Coronary artery (tissue), 2 donors: ENCODE data around the gene PTPRD.
"Not testable (repeated sequence)": the region's sequence is repeated elsewhere in the genome, so short reads cannot be mapped to it uniquely, and the experiment has no call there.

Source experiments
- DNase-seq: peaks from one replicate; pipeline ENCODE4 v3.0.0-alpha.2; 2017; ENCODE audit warnings: low spot score
- H3K27ac ChIP-seq, 2 donors: fragments of 200-600 bp; sonication (generic); one replicate each; pipeline ENCODE4 v1.5.1; 2016 to 2019
- H3K4me3 ChIP-seq: fragments of 200-600 bp; sonication (generic); 2 replicates; pipeline ENCODE4 v1.5.1; 2016; ENCODE audit warnings: mild to moderate bottlenecking, moderate library complexity
- TF ChIP-seq, protein P1 (sequence below): fragments of 200-600 bp; sonication (generic); IDR thresholded peaks from one replicate; pipeline ENCODE4 v1.5.1; 2019; ENCODE audit warnings: antibody characterized with exemption

The PTPRD gene

GRCh38 chr9:9112001-9112720, 1500.6 kb downstream of the PTPRD start:
- H3K4me3 ChIP-seq, result no peak overlapping the region
- no peak overlapping the region for H3K27ac ChIP-seq
- TF ChIP-seq, protein P1, sequence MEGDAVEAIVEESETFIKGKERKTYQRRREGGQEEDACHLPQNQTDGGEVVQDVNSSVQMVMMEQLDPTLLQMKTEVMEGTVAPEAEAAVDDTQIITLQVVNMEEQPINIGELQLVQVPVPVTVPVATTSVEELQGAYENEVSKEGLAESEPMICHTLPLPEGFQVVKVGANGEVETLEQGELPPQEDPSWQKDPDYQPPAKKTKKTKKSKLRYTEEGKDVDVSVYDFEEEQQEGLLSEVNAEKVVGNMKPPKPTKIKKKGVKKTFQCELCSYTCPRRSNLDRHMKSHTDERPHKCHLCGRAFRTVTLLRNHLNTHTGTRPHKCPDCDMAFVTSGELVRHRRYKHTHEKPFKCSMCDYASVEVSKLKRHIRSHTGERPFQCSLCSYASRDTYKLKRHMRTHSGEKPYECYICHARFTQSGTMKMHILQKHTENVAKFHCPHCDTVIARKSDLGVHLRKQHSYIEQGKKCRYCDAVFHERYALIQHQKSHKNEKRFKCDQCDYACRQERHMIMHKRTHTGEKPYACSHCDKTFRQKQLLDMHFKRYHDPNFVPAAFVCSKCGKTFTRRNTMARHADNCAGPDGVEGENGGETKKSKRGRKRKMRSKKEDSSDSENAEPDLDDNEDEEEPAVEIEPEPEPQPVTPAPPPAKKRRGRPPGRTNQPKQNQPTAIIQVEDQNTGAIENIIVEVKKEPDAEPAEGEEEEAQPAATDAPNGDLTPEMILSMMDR, result no peak
- no peak for DNase-seq

GRCh38 chr9:9108641-9109040, 1504.2 kb downstream of the PTPRD start:
- TF ChIP-seq, protein P1, result no peak
- no peak for DNase-seq
- H3K27ac ChIP-seq, result no peak overlapping the region
- H3K4me3 ChIP-seq, result no peak overlapping the region

DNA sequence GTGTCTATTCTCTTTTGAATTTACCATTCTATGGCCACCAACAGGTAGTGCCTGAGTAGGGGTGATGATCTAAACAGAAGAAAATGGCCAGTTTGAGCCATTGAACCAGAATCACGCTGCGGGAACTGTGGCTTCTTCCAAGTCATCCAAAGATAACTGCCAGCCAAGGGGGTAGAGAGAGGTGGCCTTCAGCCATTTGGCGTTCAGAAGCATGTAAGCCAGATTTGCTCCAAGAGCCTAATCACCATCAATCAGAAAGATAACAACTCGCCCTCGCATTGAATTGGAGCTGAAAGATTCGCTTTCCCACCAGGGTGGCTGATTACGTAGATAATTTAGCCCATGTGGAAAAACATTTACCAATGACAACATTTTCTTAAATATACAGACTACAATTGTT, 1510.5 kb downstream of the PTPRD start:
- DNase-seq, result no peak
- Histone ChIP-seq H3K4me3 (no peak overlapping the region), H3K27ac (no peak overlapping the region)
- TF ChIP-seq, protein P1, result no peak

DNA sequence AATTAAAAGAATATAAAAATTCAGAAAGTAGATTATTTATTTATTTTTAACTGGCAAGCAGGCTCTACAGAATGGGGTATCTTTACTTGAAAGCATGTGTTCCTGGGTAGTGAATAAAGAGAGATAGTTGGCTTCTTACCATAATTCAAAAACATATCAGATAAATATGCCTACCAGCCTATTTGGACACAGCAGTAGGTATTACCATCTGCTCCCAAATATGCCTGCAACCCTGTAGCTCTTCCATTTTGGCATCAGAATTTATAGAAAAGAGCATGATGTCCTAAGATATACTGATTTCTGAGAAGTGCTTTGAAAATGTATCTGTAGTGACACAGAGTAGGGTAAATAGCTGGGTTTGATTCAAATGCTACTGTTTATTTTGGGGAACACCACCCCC, 1512.7 kb downstream of the PTPRD start:
- no peak for DNase-seq
- TF ChIP-seq, protein P1, result no peak
- Histone ChIP-seq H3K4me3 (no peak overlapping the region), H3K27ac (no peak overlapping the region)

DNA sequence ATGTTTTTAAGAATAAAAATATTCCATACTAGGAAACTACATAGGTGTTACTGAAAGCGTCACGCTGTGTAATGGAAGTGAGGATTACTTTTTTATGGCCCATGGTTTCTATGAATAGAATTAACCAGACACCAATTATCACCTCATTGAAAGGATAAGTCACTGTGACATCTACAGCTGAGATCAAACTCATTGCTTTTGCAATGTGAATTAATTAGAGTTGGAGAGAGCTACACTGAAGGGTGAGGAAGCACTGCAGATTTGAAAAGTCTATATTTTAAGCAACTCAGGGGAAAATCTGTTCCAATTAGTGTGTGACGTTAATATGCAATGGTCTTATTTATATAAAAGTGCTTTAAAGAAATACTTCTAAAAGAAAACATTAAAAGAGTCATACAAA, 1513.2 kb downstream of the PTPRD start:
- TF ChIP-seq, protein P1, result no peak
- Histone ChIP-seq H3K27ac (no peak overlapping the region), H3K4me3 (no peak overlapping the region)
- no peak for DNase-seq

DNA sequence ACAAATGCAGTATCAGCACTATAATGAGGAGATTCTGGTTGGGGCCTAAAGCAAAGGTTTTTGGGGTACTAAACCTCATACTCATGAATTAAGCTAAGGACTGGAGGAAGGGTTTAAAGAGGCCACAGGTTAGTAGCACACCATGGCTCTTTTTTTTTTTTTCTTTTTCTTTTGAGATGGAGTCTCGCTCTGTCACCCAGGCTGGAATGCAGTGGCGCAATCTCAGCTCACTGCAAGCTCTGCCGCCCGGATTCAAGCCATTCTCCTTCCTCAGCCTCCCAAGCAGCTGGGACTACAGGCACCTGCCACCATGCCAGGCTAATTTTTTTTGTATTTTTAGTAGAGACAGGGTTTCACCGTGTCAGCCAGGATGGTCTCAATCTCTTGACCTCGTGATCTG, 1515.5 kb downstream of the PTPRD start:
- H3K27ac ChIP-seq, H3K4me3 ChIP-seq, DNase-seq: not testable (repeated sequence)

- TF ChIP-seq, protein P1, result no peak
- H3K4me3 ChIP-seq, result no peak overlapping the region
- DNase-seq, result no peak
These were observed 1521.4 kb downstream of the PTPRD start for GRCh38 chr9:9091387-9091786.

More at GRCh38 chr9:9091387-9091786, 1521.4 kb downstream of the PTPRD start:
- no peak overlapping the region for H3K27ac ChIP-seq
